ENCODE data around the gene BAZ2B. TPM values are rescaled to one million over a fixed set of nuclear protein-coding genes. Genes with fewer than 3 reads are reported as not detected.

Gene BAZ2B
- polyA plus RNA-seq, 1 donor from 2014 or later, result 150 TPM

- H3K4me2 ChIP-seq (ENCODE audit: low read length), result no peak overlapping the region
- H3K27ac ChIP-seq (ENCODE audit: low read length), result no peak overlapping the region
- H3K79me2 ChIP-seq (replicated peaks; ENCODE audit: insufficient read depth, low read length), result no peaks in the 10 kb centered on the region
- no peak overlapping the region for H3K4me3 ChIP-seq (ENCODE audit: low read length)
- no peak overlapping the region for H3K9ac ChIP-seq (ENCODE audit: low read length)
- no peak overlapping the region for H2AFZ ChIP-seq (ENCODE audit: low read depth, low read length)
- no peaks in the 10 kb centered on the region for H3K9me2 ChIP-seq (ENCODE audit: insufficient read depth, low read length)
- no peaks in the 10 kb centered on the region for H3K36me3 ChIP-seq (ENCODE audit: insufficient read depth, low read length)
- H4K20me1 ChIP-seq (ENCODE audit: insufficient read depth), result no peaks in the 10 kb centered on the region
- H3K27me3 ChIP-seq (ENCODE audit: insufficient read depth, low read depth, low read length), result no peaks in the 10 kb centered on the region
- TF ChIP-seq REST (IDR thresholded peaks at IDR 0.05; ENCODE audit: borderline replicate concordance) (no peak), MXI1 (conservative IDR thresholded peaks at IDR 0.05; ENCODE audit: poor library complexity, severe bottlenecking) (no peak), RAD21 (conservative IDR thresholded peaks at IDR 0.05) (no peak), SMC3 (conservative IDR thresholded peaks at IDR 0.05; ENCODE audit: poor library complexity) (no peak), EP300 (conservative IDR thresholded peaks at IDR 0.05; ENCODE audit: poor library complexity, severe bottlenecking) (no peak), TAF1 (IDR thresholded peaks at IDR 0.05; ENCODE audit: low read depth) (no peak), CTCF (IDR thresholded peaks at IDR 0.05; ENCODE audit: poor library complexity, severe bottlenecking) (no peak), EZH2 (IDR thresholded peaks at IDR 0.05; ENCODE audit: borderline replicate concordance, insufficient read depth, low read length, poor library complexity, severe bottlenecking) (no peak), POLR2AphosphoS5 (IDR thresholded peaks at IDR 0.05) (no peak)
- H3F3A ChIP-seq (ENCODE audit: insufficient read depth, low read length, poor library complexity, severe bottlenecking), result no peaks in the 10 kb centered on the region
- H3K9me3 ChIP-seq (ENCODE audit: low read length), result peaks cover 9% of the 10 kb centered on the region
Measured at GRCh38 chr2:159651884-159652283, 35.5 kb upstream of the BAZ2B start.

GRCh38 chr2:159650574-159650973 lies 34.2 kb upstream of the BAZ2B start:
- no peak overlapping the region for H3K4me3 ChIP-seq (ENCODE audit: low read length)
- H3K79me2 ChIP-seq (replicated peaks; ENCODE audit: insufficient read depth, low read length), result no peaks in the 10 kb centered on the region
- H3K27ac ChIP-seq (ENCODE audit: low read length), result no peak overlapping the region
- no peaks in the 10 kb centered on the region for H3F3A ChIP-seq (ENCODE audit: insufficient read depth, low read length, poor library complexity, severe bottlenecking)
- no peak overlapping the region for H3K9ac ChIP-seq (ENCODE audit: low read length)
- TF ChIP-seq EZH2 (IDR thresholded peaks at IDR 0.05; ENCODE audit: borderline replicate concordance, insufficient read depth, low read length, poor library complexity, severe bottlenecking) (no peak), POLR2AphosphoS5 (IDR thresholded peaks at IDR 0.05) (no peak), TAF1 (IDR thresholded peaks at IDR 0.05; ENCODE audit: low read depth) (no peak), RAD21 (conservative IDR thresholded peaks at IDR 0.05) (no peak), SMC3 (conservative IDR thresholded peaks at IDR 0.05; ENCODE audit: poor library complexity) (no peak), CTCF (IDR thresholded peaks at IDR 0.05; ENCODE audit: poor library complexity, severe bottlenecking) (no peak), MXI1 (conservative IDR thresholded peaks at IDR 0.05; ENCODE audit: poor library complexity, severe bottlenecking) (no peak)
- H2AFZ ChIP-seq (ENCODE audit: low read depth, low read length), result no peak overlapping the region
- no peaks in the 10 kb centered on the region for H4K20me1 ChIP-seq (ENCODE audit: insufficient read depth)
- H3K4me2 ChIP-seq (ENCODE audit: low read length), result no peak overlapping the region
- H3K36me3 ChIP-seq (ENCODE audit: insufficient read depth, low read length), result no peaks in the 10 kb centered on the region
- H3K9me3 ChIP-seq (ENCODE audit: low read length), result peaks cover 9% of the 10 kb centered on the region
- H3K9me2 ChIP-seq (ENCODE audit: insufficient read depth, low read length), result no peaks in the 10 kb centered on the region
- H3K27me3 ChIP-seq (ENCODE audit: insufficient read depth, low read depth, low read length), result no peaks in the 10 kb centered on the region
